Stimulated activated CD8-positive, alpha-beta memory T cell treated with anti-CD3 and anti-CD28 coated beads, Interleukin-4, amount 100 ng/mL, for 48 hours (primary cell): ENCODE data around the gene PAK3.

Source experiments
- DNase-seq: peaks from one replicate; pipeline ENCODE4 v3.0.0-alpha.2; 2020

Gene PAK3

GRCh38 chrX:111265486-111265885 lies 169.5 kb downstream of the PAK3 start:
- DNase-seq = no peak

- no peak for DNase-seq
Measured at GRCh38 chrX:111268506-111268905, 172.5 kb downstream of the PAK3 start.

- no peak for DNase-seq
Measured at GRCh38 chrX:111270339-111270738, 174.3 kb downstream of the PAK3 start, which contains the start of gene CAPN6. Gene CAPN6 (minus strand): TSS chrX:111270483. CDS start chrX:111263936, 6,547 bp downstream.
